ENCODE results near the gene YAF2.

Gene YAF2, protein sequence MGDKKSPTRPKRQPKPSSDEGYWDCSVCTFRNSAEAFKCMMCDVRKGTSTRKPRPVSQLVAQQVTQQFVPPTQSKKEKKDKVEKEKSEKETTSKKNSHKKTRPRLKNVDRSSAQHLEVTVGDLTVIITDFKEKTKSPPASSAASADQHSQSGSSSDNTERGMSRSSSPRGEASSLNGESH

DNA sequence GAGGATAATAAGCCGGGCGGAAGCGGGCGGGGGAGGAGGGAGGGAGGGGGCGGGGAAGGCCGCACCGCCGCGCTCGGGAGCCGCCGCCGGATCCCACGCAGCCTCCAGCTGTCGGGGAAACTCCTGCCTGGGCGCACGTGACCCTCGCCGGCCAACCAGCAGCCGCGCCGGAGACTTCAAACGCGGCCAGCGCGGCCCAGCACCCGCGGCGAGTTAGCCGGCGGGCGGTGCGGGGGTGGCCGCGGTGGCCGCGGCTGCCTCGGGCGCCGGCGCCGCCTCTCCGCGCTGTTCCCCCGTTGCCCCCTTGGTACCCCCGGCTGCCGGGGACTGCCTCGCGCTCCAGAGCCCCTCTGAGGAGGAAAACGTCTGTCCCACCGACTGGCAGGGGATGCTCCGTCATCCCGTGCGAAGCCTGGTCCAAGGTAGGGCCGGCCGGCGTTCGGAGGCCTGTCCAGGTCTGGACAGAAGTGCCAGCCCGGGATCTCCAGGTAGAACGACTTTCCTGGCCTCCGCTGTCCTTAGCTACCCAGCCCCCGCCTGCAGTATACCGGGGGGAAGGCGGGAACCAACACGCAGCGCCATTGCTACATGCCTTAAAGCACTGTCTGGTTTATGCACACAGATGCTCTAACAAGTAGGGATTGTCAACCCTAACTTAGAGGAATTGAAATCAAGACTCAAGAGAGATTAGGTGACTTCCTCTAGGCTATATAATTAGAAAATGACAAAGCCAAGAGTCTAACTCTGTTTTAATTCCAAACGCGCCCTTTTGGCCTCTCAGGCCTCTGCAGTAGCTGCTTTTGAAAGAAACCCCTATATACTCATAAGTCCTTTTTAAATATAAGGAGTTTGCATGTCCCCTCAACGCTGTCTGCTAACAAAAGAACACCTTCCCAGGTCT lies at the start of gene YAF2:
YAF2 (minus strand) TSS at position 9 of the 901 bp plus-strand sequence. CDS start 68 bp downstream, outside the sequence.
- peak; percentile 27 to 96 (median 83) for DNase-seq

DNA sequence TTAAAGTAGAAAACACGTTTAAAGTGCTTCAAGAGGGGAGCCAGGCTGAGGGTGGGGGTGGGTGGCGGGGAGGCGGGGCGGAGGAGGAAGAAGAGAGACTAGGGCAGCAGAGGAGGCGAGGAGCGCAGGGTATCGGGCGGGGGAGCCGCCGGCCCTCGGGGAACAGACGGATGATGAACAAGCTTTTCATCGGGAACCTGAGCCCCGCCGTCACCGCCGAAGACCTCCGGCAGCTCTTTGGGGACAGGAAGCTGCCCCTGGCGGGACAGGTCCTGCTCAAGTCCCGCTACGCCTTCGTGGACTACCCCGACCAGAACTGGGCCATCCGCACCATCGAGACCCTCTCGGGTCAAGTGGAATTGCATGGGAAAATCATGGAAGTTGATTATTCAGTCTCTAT lies 48.7 kb upstream of the YAF2 start:
- DNase-seq = no peak

DNA sequence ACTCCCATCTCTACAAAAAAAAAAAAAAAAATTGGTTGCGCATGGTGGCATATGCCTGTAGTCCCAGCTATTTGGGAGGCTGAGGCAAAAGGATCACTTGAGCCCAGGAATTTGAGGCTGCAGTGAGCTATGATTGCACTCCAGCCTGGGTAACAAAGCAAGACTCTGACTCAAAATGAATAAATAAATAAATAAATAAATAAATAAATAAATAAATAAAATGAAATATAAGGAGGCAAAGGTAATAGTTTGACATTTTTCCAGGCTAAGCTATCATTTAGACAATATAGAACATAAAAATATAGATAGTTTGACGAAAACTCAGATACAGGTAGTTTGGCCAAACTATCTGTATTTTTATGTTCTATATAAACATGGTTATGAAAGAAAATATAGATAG lies 47.4 kb upstream of the YAF2 start:
- no peak for DNase-seq

DNA sequence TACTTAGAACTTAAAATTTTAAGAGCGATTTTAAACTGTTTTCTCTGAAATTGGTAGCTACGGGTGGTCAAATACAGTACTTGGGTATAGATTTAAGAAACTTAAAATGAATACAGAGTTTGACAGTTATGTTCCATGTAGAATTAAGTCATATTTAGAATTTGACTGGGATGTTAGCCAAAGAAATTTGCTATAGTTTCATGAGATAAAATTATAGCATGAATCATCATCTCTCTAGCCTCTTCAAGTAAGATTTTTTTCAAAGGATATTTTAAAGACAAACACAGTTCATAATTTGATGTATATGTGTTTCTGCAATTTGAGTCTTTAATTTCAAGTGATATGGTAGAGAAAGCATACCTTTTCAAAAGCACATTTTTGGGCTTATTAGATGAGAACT lies 46.8 kb upstream of the YAF2 start:
- no peak for DNase-seq

DNA sequence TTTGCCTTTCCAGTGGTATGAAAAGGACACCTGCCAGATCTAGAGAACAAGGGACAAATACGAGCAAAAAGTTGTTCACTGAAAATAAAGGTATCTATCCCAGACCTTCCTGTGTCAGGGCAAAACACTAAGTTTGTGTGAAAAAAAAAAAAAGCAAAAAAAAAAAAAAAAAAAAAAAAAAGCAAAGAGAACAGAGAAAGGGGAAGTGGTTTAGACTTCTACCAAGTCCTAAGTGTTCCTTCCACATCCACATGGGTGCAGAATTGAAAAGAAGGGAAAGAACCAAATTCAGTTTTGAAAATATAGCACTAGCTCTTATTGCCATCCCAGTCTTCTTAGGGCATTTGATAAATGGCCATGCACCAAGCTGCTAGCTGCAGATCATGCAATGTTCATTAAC lies 46.1 kb upstream of the YAF2 start:
- DNase-seq = no peak

DNA sequence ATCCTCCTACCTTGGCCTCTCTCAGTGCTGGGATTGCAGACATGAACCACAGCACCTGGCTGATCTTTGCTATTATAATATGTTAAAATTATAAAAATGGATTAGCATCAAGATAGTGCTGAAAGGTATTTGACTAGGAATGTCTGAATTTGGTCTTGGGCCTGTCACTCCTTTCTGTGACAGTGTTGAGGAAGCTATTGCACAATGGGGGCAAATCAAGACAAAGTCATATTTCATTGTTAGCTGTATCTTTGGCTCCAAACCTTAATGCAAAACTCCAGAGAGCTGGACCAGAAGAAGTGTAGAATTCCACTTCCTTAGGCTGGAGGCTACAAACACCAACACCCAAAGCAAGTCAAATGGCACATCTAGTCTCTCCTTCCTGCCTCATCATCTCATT lies 45.7 kb upstream of the YAF2 start:
- DNase-seq = no peak

DNA sequence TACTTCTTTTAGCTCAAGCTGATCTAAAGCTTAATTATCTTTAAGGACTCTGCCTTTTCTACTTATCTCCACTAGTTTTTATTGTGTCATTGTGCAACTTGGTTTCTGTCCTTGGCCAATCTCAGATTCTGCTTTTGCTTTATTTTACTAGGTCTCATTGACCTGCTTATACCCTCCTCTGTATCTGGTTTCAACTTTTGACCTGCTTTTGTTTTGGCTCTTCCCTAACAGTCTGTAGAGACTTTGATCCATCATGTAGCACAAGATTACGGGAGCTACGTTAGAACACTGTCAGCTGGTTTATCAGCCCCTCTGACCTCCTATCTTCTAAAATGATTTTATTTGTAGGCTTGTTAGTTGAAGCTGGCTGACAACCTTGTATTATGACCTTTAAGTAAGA lies 44.2 kb upstream of the YAF2 start:
- no peak for DNase-seq

DNA sequence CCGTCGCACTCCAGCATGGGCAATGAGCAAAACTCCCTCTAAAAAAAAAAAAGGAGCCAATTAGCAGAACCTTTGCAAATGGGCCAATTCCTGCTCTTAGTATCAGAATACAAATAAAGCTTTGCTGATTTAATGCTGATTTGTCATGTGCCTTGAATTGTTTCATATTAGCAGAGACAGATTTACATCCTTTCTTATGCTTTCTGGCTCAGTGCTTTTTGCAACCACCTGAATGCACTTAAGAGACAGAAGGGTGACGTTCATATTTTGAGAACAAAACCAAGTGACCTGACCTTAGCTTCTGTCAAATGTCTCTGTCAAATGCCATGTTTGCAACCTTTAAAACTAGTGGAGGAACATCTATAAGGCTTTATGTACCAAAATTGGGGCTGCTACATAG lies 43.8 kb upstream of the YAF2 start:
- no peak for DNase-seq

DNA sequence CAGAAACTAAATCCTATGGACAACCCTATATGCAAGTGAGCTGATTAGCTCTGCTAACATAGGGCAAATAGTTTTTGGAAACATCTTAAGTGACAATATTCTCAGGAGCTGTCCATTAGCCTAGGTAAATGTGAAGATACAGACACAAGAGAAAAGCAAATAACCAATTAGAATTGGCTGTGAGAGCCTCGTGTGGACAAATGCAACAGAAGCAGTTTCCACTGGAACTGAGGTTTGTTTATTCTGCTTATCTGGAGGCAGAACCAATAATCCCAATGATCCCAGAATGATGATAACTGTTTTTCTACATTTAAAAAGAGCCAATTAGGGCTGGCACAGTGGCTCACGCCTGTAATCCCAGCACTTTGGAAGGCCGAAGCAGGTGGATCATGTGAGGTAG lies 43.2 kb upstream of the YAF2 start:
- DNase-seq = no peak

DNA sequence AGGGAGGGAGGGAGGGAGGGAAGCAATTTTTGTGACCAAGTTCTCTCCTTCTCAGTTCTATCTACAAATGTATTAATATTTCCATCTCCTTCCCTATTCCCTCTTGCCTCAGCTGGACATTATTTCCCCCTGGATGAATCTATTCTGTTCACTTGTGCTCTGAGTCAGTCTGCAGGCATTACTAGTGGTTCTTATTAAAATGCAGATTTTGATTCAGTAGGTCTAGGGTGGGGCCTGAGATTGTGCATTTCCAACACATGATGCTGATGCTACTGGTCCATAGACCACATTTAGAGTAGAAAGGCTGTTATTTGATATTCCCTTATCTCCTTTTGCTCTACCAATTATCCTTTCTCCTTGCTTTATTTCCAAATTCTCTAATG lies 40.1 kb upstream of the YAF2 start:
- DNase-seq = no peak

DNA sequence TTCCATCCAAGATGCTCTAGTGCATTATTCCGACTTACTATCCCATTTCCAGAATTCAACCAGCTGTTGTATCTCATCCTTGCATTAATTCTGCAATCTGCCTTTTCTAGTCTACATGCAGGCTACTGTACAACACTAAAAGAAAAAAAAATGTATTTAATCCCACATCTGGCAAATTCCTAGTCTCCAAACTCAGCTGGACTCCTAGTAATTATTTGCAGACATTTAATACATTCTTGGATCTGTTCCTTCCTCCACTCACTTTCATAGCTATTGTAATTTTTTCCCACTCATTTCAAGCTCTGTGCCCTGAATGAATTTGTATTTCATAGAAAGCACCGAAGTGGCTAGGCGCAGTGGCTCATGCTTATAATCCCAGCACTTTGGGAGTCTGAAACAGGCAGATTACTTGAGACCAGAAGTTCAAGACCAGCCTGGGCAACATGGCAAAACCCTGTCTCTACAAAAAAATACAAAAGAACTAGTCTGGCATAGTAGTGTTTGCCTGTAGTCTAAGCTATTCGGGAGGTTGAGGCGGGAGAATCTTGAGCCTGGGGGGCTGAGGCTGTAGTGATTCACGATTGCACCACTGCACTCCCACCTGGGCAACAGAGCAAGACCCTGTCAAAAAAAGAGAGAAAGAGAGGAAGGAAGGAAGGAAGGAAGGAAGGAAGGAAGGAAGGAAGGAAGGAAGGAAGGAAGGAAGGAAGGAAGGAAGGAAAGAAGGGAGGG lies 39.5 kb upstream of the YAF2 start:
- no peak for DNase-seq

DNA sequence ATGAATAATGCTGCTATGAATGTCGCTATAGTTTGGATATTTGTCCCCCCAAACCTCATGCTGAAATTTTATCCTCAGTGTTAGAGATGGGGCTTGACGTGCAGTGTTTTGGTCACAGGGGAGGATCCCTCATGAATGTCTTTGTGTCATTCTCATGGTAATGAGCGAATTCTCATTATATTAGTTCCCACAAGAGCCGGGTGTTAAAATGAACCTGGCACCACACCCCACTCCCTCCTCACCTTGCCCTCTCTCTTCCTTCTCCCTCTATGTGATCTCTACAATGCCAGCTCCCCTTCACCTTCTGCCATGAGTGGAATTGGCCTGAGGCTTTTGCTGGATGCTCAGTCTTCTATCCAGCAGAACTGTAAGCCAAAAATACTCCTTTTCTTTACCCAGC lies 37.5 kb upstream of the YAF2 start:
- DNase-seq = no peak

DNA sequence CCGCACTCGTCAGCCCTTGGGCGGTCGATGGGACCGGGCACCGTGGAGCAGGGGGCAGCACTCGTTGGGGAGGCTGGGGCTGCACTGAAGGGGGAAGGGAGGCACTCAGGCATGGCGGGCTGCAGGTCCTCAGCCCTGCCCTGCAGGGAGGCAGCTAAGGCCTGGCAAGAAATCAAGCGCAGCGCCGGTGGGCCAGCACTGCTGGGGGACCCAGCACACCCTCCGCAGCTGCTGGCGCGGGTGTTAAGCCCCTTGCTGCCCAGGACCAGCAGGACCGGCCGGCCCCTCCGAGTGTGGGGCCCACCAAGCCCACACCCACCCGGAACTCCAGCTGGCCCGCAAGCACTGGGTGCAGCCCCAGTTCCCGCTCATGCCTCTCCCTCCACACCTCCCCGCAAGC lies 35.7 kb upstream of the YAF2 start:
- DNase-seq = no peak

DNA sequence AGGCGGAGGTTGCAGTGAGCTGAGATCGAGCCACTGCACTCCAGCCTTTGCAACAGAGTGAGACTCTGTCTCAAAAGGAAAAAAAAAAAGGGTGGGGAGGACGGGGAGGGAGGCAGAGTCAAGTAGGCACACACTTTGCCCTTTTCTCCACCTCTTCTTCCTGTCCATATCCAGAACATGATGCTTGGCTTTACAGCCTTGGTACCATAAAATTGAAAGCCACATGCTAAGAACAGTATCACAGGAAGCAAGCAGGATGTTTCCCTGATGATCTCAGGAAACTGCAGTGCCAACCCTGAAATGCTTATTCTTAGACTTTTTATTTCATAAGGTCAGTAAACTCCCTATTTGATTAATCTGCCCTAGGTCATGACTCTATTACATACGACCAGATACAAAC lies 32.5 kb upstream of the YAF2 start:
- DNase-seq = no peak

DNA sequence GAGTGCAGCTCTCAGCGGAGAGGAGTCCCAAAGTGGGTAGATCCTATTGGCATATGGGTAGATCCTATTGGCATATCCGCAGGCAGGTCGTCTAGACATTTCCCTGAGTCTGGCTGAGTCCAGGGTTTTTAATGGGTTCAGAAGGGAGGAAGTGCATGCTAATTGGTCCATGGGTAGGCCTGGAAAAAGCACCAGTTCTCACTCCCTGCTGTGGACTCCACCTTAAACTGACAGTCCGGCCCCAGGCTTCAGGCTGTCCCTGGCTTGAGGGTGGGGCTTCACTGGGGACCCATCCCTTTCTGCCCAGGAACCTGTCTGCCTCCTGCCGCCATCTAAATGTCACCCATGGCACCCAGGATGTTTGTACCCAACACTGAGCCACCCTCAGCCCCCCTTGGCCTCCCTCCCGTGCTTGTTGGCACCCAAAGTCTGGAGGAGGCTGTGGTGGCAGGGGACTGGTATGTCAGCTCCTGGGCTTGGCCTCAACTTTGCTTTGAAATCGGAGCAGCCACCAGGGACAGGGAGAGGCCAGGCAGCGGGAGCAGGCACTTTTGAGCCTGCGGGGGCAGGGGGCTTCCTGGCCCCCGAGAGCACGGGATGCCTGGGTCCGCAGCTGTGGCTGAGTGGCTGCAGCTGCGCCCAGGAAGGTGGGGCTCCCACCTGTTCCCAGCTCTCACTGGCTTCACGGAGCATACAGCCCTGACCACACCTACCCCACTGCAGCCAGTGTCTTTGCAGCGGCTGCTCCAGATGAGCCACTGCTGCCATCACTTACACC lies 29.6 kb upstream of the YAF2 start:
- DNase-seq = no peak

DNA sequence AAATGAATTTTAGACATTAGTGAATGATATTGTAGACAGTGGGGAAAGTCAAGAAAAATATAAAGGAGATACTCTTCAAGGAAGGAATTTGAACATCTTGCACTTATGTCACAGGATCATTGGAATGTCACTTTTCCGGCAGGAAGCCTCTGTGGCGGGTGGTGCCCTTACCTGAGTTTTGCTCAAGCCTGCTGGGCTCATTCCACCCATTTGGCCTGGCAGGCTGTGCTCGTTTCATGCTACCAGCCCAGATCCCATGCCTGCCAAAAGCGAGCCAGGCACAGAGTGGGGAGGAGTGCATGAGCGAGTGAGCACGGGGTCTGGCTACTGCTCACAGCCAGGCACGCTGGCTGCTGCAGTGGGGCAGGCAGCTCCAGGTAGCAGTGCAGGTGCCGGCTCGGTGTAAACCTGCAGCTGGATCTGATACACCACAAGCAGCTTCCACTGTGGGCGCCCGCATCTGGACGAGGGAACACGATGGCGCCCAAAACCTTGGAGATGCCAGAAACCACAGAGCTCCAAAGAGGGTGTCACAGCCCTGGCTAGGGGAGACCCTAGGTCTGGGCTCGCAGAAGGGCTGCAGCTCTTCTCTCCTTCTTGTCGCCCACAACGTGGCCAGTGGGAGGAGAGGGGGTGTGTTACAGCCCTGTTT lies 28.7 kb upstream of the YAF2 start:
- DNase-seq = no peak

DNA sequence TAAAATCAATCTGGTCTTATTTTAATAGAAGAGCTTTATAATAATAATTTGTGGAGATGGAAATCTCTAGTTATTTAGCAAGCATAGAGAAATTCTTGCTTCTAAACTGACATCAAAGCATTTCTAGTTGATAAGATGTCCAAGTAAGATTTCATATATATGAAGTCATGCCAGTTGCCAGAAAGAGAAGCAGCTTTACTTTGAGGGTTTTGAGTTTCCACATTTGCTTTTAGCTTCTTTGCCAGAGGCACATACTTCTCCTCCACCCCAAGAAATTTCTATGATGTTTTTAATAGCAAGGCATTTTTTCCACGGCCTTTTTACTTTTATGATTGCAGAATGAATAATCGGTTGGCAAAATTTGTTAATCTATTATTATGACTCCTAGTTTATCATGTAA lies 24.2 kb upstream of the YAF2 start:
- no peak for DNase-seq

DNA sequence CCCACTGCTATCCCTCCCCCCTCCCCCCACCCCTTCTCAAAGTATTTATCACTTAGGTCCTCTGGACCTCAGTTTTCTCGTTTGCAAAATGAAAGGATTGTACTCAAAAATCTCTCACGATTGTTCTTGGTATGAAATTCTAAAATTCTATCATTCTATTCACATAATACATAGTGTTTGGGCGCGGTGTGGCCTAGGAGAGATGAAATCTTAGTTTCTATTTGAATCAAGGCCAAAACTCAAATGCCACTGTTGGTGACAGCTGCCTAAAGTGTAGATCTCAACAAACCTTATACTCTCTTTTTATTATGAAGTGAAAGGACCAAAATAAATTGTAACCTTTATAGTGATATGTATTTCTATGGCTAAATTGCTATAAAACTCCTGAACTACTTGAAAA lies 23.7 kb upstream of the YAF2 start:
- no peak for DNase-seq

DNA sequence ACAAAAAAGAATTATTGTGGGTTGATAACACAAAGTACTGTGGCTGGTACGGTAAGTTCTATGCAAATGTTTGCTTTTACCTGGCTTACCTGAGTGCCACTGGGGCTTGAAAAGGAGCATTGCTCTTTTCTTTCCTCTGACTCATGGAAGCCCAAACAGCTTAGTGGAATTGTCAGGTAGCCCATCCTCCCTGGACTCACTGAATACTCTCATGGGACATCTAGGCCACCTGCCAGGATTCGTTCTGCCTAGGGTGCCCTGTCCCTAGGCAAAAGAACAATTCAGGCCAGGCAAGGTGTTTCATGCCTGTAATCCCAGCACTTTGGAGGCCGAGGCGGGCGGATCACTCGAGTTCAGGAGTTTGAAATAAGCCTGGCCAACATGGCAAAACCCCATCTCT lies 22.5 kb upstream of the YAF2 start:
- DNase-seq = no peak

DNA sequence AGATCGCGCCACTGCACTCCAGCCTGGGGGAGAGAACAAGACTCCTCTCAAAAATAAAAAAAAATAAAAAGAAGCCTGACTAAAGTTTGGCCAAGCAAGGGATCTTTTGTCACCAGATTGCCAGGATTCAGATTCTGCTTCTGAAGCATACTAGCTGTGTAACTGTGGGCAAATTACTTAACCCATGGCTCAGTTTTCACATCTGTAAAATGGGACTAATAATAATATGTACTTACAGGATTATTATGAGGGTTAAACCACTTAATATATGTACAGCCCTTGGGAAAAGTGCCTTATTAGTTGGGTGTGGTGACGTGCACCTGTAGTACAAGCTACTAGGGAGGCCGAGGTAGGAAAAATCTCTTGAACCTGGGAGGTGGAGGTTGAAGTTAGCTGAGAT lies 21.7 kb upstream of the YAF2 start:
- no peak for DNase-seq

DNA sequence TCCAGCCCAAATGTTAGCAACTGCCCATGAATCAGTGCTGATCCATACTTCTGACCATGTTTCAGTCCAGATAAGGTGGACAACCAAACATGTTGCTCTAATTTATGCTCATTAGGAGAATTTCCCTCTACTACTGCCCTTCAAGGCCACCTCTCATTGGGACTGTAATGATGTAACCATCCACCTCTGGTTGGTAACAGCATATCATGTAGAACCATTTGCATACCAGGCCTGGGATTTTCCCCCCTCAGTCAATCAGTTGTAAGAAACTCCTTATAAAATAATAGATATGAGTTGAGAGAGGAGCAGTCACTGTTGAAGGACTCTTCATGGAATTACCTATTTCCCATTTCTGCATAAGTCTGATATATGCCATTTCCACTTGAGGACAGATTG lies 17.8 kb upstream of the YAF2 start:
- no peak for DNase-seq
